ENCODE data around the gene CSRP3. TPM values are rescaled to one million over a fixed set of nuclear protein-coding genes. Genes with fewer than 3 reads are reported as not detected.

Gene CSRP3
- total and polyA plus RNA-seq, 7 donors: 35.9 to 1,082 (median 710) TPM

DNA sequence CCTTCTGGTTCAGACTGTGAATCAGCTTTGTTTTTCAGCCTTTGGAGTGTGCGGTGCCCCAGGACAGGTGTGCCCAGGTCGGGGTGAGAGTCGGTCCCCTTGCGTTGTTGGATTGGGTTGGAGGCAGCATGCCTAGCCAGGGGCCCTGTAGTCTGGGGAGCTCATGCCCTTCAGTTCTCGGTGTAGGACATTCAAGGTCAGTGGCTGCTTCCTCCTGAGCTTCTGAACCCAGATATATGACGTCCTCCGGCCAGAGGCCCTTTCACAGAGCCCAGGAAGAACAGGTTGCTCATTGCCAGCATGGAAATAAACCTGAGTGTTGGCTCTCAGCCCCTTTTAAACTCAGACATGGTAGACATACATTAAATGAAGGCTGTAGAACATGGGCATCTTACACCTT lies 2.7 kb downstream of the CSRP3 start:
- no peaks in the 10 kb centered on the region for H3K27me3 ChIP-seq (ENCODE audit: insufficient read depth in 3 of 3, low read length in 2 of 3)
- H3K36me3 ChIP-seq (ENCODE audit: insufficient read depth in 1 of 2, low read depth in 1 of 2): no peaks in the 10 kb centered on the region
- peaks cover 32% of the 10 kb centered on the region for H3K4me1 ChIP-seq
- H3K9me3 ChIP-seq: no peaks in the 10 kb centered on the region
- peak overlapping the region; percentile 66 for H3K4me3 ChIP-seq
- 40 to 60% (median 45%) methylated on average over 7 of the region's 7 CpGs for WGBS, 3 donors
- ATAC-seq (no peak), DNase-seq (no peak)
- TF ChIP-seq, protein P1, sequence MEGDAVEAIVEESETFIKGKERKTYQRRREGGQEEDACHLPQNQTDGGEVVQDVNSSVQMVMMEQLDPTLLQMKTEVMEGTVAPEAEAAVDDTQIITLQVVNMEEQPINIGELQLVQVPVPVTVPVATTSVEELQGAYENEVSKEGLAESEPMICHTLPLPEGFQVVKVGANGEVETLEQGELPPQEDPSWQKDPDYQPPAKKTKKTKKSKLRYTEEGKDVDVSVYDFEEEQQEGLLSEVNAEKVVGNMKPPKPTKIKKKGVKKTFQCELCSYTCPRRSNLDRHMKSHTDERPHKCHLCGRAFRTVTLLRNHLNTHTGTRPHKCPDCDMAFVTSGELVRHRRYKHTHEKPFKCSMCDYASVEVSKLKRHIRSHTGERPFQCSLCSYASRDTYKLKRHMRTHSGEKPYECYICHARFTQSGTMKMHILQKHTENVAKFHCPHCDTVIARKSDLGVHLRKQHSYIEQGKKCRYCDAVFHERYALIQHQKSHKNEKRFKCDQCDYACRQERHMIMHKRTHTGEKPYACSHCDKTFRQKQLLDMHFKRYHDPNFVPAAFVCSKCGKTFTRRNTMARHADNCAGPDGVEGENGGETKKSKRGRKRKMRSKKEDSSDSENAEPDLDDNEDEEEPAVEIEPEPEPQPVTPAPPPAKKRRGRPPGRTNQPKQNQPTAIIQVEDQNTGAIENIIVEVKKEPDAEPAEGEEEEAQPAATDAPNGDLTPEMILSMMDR (IDR thresholded peaks at IDR 0.05): no peak
- intact Hi-C loops (cut with DNase I): loop anchor here in 1 of 2 donors (5.0 kb wide), 1 partner anchor 33 kb away; no protein-coding TSS in a partner anchor
- H3K27ac ChIP-seq: peak overlapping the region; percentile 90

DNA sequence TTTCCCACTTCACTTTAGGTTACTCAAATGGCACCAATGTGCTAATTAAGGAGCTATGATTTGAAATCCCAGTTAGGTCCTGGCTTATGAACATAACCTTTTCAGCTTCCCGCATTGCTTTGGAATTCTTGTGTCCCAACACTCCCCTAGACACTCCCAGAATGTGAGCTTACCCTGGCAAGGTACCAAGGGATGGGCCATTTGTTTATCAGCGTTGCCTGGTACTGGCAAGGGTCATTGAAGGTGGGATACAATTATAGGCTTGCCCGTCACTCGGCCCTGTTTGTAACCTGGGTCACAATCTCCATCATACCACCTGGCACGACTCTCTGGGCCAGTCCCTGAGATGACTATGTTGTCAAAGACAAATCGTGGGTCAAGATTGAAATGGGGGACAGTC lies 5.4 kb downstream of the CSRP3 start:
- DNase-seq (peak in 1 of 2 donors; percentile 55), ATAC-seq (peak; percentile 62 to 69 (median 68))
- TF ChIP-seq, protein P1 (IDR thresholded peaks at IDR 0.05): no peak
- Histone ChIP-seq H3K4me1 (peaks cover 25% of the 10 kb centered on the region), H3K36me3 (ENCODE audit: insufficient read depth in 1 of 2, low read depth in 1 of 2) (peaks cover 0 to 17% of the 10 kb centered on the region in 2 donors), H3K4me3 (no peak overlapping the region), H3K27me3 (ENCODE audit: insufficient read depth in 3 of 3, low read length in 2 of 3) (no peaks in the 10 kb centered on the region), H3K9me3 (no peaks in the 10 kb centered on the region), H3K27ac (peak overlapping the region; percentile 82)
- intact Hi-C loops (cut with DNase I): loop anchor here in 1 of 2 donors (5.0 kb wide), 1 partner anchor 36 kb away; no protein-coding TSS in a partner anchor
- 29 to 44% (median 41%) methylated on average over 6 of the region's 6 CpGs for WGBS, 3 donors

DNA sequence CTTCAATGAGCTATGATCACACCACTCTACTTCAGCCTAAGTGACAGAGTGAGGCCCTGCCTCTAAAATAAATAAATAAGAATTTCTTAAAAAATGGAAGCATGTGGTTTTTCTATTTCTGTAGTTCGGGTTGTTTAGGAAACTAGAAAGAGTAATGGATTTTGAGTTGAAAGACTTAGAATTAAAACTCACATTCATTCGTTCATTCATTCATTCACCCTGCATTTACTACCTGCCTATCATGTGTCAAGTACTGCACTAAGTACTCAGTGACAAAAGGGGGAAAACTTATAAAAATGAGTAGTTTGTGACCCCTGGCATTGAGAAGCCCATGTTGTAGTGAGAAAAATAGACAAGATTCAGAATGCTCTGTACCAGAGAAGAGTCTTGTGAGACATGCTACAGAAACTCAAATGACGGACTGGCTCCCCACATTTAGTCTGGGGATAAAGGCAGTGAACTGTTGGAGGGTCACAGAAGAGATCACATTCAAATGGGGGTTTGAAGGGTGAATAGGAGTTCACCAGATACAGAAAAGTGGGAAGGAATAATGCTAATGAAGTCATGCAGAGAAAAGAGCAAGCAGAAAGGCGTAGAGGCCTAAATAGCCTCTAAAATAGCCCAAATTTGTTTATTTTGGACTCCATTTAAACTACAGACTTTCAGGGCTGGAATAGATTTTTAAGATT lies 7.0 kb downstream of the CSRP3 start:
- WGBS, 3 donors: 90 to 93% (median 91%) methylated on average over 4 of the region's 4 CpGs
- TF ChIP-seq, protein P1 (IDR thresholded peaks at IDR 0.05): no peak
- Histone ChIP-seq H3K9me3 (no peaks in the 10 kb centered on the region), H3K4me3 (no peak overlapping the region), H3K4me1 (peaks cover 20% of the 10 kb centered on the region), H3K36me3 (ENCODE audit: insufficient read depth in 1 of 2, low read depth in 1 of 2) (peaks cover 5 to 34% of the 10 kb centered on the region in 2 donors), H3K27ac (peak overlapping the region; percentile 82), H3K27me3 (ENCODE audit: insufficient read depth in 3 of 3, low read length in 2 of 3) (no peaks in the 10 kb centered on the region)
- DNase-seq (no peak), ATAC-seq (no peak)
- intact Hi-C loops (cut with DNase I): loop anchor here in 1 of 2 donors (5.0 kb wide), 1 partner anchor 38 kb away; no protein-coding TSS in a partner anchor

DNA sequence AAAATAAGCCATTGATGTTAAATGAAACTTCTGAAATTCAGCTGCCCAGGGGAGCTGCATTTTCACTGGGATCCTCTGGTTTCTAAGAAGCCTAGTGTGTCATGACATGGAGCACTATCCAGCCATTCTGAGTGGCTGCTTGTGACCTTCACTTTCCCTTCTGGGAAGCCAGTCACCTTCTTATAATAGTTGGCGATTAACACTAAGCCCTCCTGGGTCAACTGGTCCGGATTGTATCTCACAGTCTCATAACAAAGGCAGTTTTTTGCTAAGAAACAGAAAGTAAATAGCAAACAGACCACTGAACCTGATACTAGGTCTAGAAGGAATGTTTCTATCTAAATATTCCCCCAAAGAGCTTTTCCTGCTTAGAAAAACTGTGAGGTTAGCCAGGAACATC lies 7.9 kb downstream of the CSRP3 start:
- peaks cover 12% of the 10 kb centered on the region for H3K4me1 ChIP-seq
- no peaks in the 10 kb centered on the region for H3K9me3 ChIP-seq
- peaks cover 5 to 42% of the 10 kb centered on the region in 2 donors for H3K36me3 ChIP-seq (ENCODE audit: insufficient read depth in 1 of 2, low read depth in 1 of 2)
- peak overlapping the region; percentile 82 for H3K27ac ChIP-seq
- intact Hi-C loops (cut with DNase I): no loop called here
- TF ChIP-seq, protein P1 (IDR thresholded peaks at IDR 0.05): no peak
- H3K4me3 ChIP-seq: no peak overlapping the region
- ATAC-seq: peak in 3 of 4 donors; percentile 50 to 67 (median 53)
- H3K27me3 ChIP-seq (ENCODE audit: insufficient read depth in 3 of 3, low read length in 2 of 3): no peaks in the 10 kb centered on the region
- 24 to 40% (median 29%) methylated on average over 2 of the region's 2 CpGs for WGBS, 3 donors
- DNase-seq: no peak

Data from psoas muscle (tissue), 8 donors.